ENCODE results near the gene C16orf87.

DNA sequence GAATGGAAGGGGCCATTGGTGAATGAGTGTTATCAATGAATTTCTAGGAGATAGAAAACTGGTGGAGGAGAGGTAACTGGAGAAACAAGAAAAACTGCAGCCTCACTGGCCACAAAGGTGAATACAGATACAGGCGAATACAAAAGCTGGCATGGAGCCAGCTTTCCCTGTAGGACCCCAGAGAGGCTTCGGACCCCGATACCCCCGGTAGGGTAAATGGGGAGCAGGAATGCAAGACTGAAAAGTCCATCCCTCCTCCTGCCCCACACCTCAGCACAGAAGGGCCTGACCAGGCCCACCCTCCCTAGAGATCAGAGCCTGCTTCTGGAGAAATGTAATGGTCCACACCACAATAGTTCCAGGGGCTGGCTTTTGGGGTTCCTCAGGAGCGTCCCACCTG, 78.0 kb downstream of the C16orf87 start:
- TF ChIP-seq, protein P1, sequence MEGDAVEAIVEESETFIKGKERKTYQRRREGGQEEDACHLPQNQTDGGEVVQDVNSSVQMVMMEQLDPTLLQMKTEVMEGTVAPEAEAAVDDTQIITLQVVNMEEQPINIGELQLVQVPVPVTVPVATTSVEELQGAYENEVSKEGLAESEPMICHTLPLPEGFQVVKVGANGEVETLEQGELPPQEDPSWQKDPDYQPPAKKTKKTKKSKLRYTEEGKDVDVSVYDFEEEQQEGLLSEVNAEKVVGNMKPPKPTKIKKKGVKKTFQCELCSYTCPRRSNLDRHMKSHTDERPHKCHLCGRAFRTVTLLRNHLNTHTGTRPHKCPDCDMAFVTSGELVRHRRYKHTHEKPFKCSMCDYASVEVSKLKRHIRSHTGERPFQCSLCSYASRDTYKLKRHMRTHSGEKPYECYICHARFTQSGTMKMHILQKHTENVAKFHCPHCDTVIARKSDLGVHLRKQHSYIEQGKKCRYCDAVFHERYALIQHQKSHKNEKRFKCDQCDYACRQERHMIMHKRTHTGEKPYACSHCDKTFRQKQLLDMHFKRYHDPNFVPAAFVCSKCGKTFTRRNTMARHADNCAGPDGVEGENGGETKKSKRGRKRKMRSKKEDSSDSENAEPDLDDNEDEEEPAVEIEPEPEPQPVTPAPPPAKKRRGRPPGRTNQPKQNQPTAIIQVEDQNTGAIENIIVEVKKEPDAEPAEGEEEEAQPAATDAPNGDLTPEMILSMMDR (IDR thresholded peaks at IDR 0.05), result no peak
- TF ChIP-seq POLR2A (IDR thresholded peaks at IDR 0.05), result no peak
